Femur (tissue), 1 donor: ENCODE results near the gene EP400.
"Not testable (repeated sequence)": the region's sequence is repeated elsewhere in the genome, so short reads cannot be mapped to it uniquely, and the experiment has no call there.

Experiments
- DNase-seq: peaks from one replicate; pipeline ENCODE4 v3.0.0-alpha.2; 2017

Gene EP400

GRCh38 chr12:131928711-131929580, 20.8 kb upstream of the EP400 start, which contains the start of gene PUS1:
Gene PUS1, plus strand, starts transcription at chr12:131929276. Its CDS starts 447 bp downstream, at chr12:131929723.
- DNase-seq, result peak; percentile 97

DNA sequence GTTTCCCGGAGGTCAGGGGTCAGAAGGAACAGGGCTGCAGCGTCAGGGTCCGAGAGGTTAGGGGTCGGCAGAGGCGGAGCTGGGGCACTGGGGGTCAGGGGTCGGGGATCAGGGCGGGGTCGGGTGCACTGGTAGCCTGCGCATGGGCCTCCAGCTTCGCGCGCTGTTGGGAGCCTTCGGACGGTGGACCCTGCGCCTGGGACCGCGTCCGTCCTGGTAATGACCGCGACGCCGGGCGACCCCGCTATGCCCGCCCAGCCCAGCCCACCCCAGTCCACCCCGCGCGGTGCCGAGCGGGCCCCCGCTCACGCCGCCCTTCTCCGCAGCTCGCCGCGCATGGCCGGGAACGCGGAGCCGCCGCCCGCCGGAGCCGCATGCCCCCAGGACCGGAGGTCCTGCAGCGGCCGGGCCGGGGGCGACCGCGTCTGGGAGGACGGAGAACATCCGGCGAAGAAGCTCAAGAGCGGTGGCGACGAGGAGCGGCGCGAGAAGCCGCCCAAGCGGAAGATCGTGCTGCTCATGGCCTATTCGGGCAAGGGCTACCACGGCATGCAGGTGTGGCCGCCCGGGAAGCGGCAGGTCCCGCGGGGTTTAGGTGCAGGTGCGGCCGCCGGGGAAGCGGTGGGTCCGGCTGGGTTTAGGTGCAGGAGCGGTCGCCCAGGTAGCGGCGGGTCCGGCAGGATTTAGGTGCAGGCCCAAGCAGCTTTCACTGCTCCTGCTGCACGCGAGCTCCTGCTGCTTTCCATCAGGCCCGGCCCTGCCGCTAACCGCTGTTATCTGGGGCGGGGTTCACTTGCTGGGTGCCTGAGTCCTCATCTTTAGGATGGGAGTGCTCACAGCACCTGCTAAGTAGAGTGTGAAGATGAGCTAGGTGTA, 19.9 kb upstream of the EP400 start:
- DNase-seq, result no peak

DNA sequence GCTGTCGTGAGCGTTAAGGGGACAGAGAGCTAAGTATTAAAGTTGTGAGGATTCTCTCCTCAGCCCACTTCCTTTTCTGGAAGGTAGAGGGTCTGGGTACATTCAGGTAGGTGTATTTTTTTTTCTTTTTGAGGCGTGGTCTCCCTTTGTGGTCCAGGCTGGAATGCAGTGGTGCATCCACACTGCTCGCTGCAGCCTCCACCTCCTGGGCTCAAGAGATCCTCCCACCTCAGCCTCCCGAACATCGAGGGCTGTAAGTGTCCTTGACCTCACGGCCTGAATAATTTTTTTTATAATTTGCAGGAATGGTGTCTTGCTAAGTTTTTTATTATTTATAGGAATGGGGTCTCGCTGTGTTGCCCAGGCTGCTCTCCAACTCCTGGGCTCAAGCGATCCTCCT, 19.2 kb upstream of the EP400 start:
- no peak for DNase-seq

GRCh38 chr12:131933387-131933786, 16.4 kb upstream of the EP400 start:
- DNase-seq, result no peak

GRCh38 chr12:131934535-131934934, 15.2 kb upstream of the EP400 start:
- DNase-seq, result no peak

DNA sequence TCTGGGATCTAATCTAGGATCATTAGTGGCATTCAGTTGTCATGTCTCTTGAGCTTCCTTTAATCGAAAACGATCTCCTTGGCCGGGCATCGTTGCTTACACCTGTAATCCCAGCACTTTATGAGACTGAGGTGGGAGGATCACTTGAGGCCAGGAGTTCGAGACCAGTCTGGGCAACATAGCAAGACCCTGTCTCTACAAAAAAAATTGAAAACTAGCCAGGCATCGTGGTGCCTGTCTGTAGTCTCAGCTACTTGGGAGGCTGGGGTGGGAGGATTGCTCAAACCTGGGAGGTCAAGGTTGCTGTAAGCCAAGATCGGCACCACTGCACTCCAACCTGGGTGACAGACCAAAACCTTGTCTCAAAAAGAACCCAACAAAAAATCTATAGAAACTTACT, 11.7 kb upstream of the EP400 start:
- no peak for DNase-seq

GRCh38 chr12:131939007-131939406, 10.7 kb upstream of the EP400 start:
- no peak for DNase-seq

DNA sequence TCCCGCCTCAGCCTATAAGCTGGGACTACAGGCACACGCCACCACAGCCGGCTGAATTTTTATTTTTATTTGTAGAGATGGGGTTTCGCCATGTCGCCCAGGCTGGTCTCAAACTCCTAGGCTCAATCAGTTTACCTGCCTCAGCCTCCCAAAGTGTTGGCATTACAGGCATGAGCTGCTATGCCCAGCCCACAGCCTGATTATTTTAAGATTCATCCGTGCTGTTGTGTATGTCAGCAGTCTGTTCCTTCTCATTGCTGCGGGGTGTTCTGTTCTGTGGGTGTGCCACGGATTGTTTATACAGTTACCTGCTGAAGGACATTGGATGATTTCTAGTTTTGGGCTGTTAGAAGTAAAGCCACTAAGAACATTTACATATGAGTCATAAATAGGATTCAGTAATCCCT, 9.6 kb upstream of the EP400 start:
- no peak for DNase-seq

- DNase-seq, result no peak
These were observed 8.4 kb upstream of the EP400 start for GRCh38 chr12:131941116-131941986.

GRCh38 chr12:131941987-131942341, 7.8 kb upstream of the EP400 start:
- DNase-seq, result no peak

DNA sequence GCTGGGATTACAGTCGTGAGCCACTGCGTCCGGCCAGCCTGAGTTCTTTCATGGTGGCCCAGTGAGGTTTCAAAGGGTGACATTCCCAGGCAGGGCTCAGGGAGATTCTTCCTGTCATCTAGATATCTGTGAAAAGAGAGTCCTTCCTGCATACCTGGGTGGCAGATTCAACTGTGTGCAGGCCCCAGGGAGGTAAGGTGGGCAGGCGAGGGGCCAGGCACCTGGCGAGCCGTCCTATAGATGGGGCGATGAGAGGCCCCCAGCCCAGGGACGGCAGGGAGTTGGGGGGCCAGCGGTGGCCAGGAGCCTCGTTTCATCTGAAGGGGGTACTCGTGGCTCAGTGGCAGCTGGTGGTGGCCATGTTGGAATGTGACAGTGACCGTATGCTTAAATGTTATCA, 7.1 kb upstream of the EP400 start:
- no peak for DNase-seq

GRCh38 chr12:131943389-131943788, 6.4 kb upstream of the EP400 start:
- no peak for DNase-seq

DNA sequence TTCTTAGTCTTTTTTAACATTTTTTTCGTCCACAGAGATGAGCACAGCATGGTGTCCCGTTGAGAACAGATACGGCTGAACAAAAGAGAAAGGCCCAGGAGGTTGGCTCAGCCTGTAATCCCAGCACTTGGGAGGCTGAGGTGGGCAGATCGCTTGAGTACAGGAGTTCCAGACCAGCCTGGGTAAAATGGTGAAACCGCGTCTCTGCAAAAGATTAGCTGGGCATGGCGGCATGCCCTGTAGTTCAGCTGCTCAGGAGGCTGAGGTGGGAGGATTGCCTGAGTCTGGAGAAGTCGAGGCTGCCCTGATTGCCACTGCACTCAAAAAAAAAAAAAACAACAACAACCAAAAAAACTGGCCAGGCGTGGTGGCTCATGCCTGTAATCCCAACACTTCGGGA, 5.9 kb upstream of the EP400 start:
- DNase-seq, result no peak

GRCh38 chr12:131944601-131945251, 5.0 kb upstream of the EP400 start:
- no peak for DNase-seq

DNA sequence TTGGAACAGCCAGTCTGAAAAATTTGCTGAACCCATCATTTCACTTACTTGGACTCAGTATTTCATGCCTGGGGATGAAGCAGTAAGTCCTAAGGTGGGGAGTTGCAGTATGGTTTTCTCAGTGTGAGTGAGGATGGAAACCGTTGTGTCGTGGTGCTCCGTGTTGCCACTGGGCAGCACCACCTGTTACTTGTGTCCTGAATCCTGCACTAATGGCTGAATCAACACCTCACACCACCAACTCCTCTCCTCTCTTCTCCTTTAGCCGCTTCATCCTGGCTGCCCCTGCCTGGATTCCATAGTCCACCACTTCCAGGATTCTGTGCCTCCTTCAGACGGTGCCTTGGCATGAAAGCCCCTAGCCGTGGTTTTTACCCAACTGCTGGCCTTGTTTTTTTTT, 3.0 kb upstream of the EP400 start:
- DNase-seq, result no peak

- no peak for DNase-seq
These were observed 2.2 kb upstream of the EP400 start for GRCh38 chr12:131947482-131948027.

DNA sequence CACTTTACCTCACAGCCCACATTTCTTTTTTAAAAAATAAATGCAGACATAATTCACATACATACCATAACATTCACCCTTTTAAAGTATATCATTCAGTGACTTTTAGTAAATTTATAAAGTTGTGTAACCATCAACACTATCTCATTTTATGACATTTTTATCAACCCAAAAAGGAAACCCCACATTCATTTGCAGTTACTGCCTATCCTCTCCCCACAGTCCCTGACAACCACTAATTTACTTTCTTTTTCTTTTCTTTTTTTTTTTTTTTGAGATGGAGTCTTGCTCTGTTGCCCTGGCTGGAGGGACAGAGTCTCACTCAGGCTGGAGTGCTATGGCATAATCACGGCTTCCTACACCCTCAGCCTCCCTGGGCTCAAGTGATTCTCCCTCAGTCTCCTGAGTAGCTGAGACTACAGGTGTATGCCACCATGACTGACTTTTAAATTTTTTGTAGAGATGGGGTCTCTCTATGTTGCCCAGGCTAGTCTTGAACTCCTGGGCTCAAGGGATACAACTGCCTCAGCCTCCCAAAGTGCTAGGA, 1.5 kb upstream of the EP400 start:
- no peak for DNase-seq

DNA sequence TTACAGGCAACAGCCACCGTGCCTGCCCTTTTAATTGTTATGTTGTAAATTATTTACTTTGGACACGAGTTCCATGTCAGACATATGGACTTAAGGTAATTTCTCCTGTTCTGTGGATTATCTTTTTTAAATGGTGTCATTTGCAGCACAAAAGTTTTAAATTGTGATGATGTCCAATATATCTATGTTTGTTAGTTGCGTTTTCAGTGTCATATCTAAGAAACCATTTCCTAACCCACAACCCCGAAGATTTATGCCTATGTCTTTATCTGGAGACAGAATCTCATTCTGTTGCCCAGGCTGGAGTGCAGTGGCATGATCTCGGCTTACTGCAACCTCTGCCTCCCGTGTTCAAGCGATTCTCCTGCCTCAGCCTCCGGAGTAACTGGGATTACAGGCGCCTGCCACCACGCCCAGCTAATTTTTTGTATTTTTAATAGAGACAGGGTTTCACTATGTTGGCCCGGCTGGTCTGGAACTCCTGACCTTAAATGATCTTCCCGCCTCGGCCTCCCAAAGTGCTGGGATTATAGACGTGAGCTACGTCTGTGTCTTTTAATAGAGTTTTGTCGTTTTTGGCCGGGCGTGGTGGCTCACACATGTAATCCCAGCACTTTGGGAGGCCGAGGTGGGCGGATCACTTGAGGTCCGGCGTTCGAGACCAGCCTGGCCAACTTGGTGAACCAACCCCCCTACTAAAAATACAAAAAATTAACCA, 870 bp upstream of the EP400 start:
- DNase-seq, result not testable (repeated sequence)

- DNase-seq, result peak; percentile 44
These were observed 606 bp downstream of the EP400 start for GRCh38 chr12:131950182-131950913.

GRCh38 chr12:131953810-131954209, 4.1 kb downstream of the EP400 start:
- not testable (repeated sequence) for DNase-seq
